ENCODE measurements around the gene ARHGAP25.

Gene ARHGAP25

GRCh38 chr2:68837861-68838341 lies 103.3 kb downstream of the ARHGAP25 start:
- DNase-seq, result no peak

- DNase-seq, result no peak
Measured at GRCh38 chr2:68838641-68839040, 104.0 kb downstream of the ARHGAP25 start.

- DNase-seq, result no peak
Measured at GRCh38 chr2:68839260-68839833, 104.7 kb downstream of the ARHGAP25 start.

- DNase-seq, result no peak
Measured at GRCh38 chr2:68845043-68845442, 110.4 kb downstream of the ARHGAP25 start.

GRCh38 chr2:68846091-68846490 lies 111.5 kb downstream of the ARHGAP25 start:
- no peak for DNase-seq

- DNase-seq, result no peak
Measured at GRCh38 chr2:68847751-68848150, 113.1 kb downstream of the ARHGAP25 start.

- no peak for DNase-seq
Measured at GRCh38 chr2:68849579-68850030, 115.0 kb downstream of the ARHGAP25 start.

GRCh38 chr2:68850524-68850923 lies 115.9 kb downstream of the ARHGAP25 start:
- no peak for DNase-seq

DNA sequence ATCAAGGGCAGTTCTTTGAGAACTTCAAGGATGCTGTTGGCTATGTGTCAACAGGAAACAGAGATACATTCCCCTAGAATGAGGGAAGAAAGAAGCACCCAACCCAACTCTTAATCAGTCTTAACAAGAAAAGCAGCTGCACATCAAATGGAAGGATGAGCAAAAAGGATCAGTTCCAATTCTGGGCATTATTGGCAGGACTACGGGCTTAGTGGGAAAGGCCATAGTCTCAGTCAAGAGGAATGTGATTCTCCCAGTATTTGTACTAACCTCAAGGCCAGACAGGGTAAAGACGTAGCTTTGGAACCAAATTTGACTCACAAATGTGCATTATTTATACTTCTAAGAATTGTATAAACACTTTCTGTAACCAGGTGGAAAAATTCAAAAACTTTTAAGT lies 118.4 kb downstream of the ARHGAP25 start:
- DNase-seq, result no peak

DNA sequence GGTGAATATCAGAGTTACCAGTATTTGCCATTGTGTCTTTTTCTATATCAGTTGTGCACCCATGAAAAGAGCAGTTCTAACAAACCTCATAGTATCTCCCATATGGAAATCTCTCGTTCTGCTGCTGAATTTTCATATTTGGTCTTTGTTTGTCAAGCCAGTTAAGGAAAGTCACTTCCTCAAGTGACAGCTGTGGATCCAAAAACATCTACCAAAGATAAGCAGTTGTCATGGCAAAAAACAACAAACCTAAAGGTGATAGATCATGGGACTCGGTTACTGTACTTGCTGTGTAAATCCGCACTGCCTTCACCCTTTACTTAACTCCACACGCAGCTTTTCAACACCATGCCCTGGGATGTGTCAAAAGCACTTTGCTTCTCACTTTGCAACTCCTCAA lies 119.3 kb downstream of the ARHGAP25 start:
- no peak for DNase-seq

DNA sequence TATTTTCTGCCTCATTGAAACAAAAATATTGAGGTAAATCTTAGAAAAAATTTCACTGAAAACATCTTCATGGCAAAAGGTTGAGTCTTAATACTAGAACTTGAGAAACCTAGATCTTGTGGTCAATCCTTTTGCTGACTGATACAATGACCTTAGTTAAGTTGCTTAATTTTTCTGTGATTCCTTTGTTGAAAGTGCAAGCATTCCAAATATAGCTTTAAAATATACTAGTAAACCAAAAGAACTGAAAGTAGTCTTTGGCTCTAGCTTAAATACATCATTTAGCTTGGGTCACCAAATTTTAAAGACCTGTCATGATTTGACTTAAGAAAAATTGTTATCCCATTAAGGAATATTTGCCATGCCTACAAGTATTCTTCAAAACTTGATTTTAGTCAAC lies 119.9 kb downstream of the ARHGAP25 start:
- DNase-seq, result no peak

- DNase-seq, result no peak
Measured at GRCh38 chr2:68855550-68855949, 120.9 kb downstream of the ARHGAP25 start.

DNA sequence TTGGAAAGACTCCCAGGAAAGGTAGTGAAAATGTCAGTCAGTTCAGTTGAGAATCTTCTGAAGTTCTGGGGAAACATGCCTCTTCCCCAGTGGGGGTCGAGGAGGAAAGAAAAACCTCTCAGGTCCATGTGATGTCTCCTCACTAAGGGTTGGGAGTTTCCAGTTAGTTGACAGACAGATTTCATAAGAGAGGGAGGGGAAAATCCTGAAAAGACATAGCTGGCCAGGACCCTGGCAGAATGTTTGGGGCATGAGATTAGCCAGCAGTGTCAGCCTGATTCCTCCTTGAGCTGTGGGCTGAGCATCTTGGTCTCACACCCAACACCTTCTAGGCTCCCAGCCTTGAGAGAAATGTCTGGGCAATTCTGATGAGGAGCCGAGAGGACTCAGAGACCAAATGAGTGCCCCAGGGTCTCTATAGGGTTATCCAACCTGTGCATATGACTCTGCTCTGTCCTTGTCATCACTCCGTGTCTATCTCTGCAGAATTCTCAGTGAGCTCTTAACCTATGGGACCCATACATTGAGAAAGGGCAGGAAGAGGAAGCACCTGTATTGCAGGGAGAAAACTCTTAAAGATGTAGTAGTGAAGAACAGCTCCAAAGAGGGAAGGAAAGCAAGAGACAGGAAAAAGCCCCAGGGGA lies 122.7 kb downstream of the ARHGAP25 start:
- DNase-seq, result no peak

GRCh38 chr2:68857855-68858456 lies 123.3 kb downstream of the ARHGAP25 start:
- no peak for DNase-seq

DNA sequence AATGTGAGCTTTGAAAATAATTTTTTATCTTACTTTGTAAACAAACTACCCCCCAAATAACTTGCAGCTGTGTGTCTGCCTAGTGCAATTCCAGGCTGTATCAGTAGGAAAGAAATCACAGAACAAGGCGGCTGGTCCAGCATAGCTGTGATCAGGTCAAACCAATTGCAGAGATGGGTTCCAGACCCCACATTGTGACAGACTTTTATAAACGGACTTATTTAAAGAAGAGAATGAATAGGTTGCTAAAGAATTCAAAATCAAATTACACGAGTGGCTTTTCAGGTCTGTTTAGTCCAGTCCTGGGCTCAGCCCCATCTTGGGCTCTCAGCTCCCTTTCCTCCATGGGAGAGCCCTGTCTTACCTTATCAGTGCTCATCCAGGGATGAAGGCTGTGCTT lies 125.5 kb downstream of the ARHGAP25 start:
- no peak for DNase-seq

GRCh38 chr2:68861330-68861729 lies 126.7 kb downstream of the ARHGAP25 start:
- no peak for DNase-seq

DNA sequence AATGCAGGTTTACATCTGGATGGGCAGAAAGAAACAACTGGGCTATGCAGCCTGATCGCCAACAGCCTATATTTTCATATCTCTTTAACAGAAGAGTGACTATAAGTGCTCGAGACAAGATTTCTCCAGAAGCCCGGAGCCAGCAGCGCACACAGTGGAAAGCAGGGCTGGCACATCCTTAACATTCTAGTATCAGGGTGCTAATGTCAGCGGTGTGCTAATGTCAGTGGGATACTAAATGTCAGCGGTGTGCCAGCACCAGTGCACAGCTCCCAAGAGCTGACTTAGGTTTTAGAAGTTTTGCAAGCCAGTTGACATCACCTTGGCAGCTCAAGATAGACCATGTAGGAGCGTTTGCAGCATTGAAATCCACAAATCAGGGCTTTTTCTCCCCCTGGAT lies 128.3 kb downstream of the ARHGAP25 start:
- no peak for DNase-seq

DNA sequence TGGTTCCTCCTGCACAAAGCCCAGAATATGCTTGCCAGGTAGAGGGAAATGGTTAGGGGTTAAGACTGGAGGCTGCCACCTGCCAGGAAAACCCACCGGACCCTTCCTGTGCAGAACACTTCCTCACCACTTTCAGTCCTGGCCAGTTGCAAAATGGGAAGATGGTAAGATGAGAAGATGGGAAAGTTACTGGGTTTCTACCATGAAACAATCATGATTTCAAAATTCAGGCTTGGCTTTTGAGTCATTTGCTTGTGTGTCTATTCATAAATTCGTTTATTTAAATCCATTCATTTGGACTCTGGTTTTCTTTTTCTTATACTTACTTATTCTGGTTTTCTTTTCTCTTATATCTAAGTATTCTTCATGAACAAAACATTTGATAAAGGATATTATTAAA lies 129.4 kb downstream of the ARHGAP25 start:
- no peak for DNase-seq

GRCh38 chr2:68865108-68865507 lies 130.5 kb downstream of the ARHGAP25 start:
- no peak for DNase-seq

DNA sequence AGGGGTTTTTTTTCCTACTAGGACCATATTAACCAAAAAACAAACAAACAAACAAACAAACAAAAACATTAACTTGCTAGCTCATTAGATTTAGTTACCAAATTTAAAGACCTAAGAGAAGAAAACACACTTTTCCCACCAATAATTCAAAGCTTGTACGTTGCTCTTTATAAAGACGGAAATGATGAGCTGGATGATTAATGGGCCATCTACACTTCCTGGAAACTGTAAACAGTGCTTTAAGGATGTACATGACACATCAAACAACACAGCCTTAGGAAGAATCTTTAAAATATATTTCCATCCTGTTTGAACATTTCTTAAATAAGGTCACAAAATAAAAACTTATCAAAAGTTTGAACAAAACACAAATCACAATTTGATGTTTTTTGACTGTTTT lies 135.6 kb downstream of the ARHGAP25 start:
- DNase-seq, result no peak

DNA sequence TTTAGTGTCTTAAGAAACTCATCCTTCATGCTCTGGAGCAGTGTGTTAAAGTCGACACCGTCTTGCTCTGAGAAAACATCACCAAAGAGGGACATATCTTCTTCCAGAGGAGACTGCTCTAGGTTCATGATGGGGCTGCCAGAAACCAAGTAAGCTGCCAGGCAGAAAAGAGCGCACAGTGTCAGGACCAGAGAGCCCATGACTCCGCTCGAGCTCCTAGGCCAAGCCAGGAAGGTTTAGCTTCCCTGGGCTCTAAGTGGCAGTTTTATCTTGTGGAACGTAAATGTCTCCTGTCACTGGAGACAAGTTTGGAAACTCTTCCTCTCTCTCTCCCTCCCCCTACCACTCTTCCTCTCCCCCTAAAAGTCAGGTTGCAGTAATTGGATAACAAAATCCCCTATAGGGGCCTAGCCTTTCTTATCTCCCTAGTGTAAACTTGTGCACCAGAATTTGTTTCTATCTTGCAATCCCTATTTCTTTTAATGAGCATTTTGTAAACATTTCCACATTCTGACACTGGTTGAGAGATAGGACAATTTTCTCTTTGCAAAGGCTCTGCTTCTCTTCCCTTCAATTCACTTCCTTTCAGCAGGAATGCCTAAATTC lies 136.7 kb downstream of the ARHGAP25 start, which contains the start of gene BMP10:
Gene BMP10, minus strand, starts transcription at position 239 of the 606 bp plus-strand sequence. Its CDS starts 39 bp downstream, at position 200.
- DNase-seq, result no peak

Measured in NCI-H2081 treated with DMSO at 0.1 percent for 48 hours (cell line).